Stimulated activated CD4-positive, alpha-beta T cell treated with anti-CD3 and anti-CD28 coated beads, Interleukin-12 subunit alpha, Interleukin-12 subunit beta, amount 100 ng/mL, for 24 hours (primary cell): ENCODE measurements around the gene SULT4A1.
"Not testable (repeated sequence)": the region's sequence is repeated elsewhere in the genome, so short reads cannot be mapped to it uniquely, and the experiment has no call there.

ENCODE experiments used
- DNase-seq, 2 experiments: peaks; one replicate each; pipeline ENCODE4 v3.0.0-alpha.2; 2020; ENCODE audit warnings: low read depth in 2 of 2

Gene SULT4A1

GRCh38 chr22:43887391-43887790 lies 25.1 kb upstream of the SULT4A1 start:
- DNase-seq: no peak

- DNase-seq: no peak
Observed at GRCh38 chr22:43886231-43886630, 23.9 kb upstream of the SULT4A1 start.

DNA sequence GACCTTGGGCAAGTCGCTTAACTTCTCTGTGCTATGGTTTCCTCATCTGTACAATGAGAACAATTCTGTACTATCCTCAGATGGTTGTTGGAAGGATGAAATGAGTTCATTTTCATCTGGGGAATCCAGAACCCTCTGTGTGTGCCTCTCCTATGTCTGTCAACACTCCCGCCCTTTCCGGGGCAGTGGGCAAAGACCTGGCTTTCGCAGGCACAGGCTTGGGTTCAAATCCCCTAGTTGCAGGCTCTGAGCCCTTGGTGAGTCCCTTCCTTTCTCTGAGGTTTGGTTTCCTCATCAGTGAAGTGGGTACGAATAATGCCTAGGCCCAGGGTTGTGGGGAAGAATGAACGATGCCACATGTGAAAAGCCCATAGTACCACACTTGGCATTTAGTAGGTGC lies 23.5 kb upstream of the SULT4A1 start:
- no peak for DNase-seq

DNA sequence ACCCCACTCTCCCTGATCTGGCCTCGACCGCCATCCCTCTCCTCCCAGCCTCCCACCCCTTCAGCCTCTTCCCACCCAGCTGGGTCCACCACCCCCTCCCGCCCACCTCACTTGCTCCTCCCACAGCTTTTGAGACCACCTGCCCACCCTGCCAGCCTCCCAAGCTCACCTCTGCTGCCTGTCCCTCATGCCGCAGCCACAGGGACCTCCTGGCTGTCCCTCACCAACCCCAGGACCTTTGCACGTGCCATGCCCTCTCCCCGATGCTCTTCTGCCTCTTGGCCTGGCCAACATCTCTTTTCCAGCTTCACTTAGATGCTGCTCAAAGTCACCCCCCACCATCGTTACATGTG lies 23.0 kb upstream of the SULT4A1 start:
- DNase-seq: no peak

DNA sequence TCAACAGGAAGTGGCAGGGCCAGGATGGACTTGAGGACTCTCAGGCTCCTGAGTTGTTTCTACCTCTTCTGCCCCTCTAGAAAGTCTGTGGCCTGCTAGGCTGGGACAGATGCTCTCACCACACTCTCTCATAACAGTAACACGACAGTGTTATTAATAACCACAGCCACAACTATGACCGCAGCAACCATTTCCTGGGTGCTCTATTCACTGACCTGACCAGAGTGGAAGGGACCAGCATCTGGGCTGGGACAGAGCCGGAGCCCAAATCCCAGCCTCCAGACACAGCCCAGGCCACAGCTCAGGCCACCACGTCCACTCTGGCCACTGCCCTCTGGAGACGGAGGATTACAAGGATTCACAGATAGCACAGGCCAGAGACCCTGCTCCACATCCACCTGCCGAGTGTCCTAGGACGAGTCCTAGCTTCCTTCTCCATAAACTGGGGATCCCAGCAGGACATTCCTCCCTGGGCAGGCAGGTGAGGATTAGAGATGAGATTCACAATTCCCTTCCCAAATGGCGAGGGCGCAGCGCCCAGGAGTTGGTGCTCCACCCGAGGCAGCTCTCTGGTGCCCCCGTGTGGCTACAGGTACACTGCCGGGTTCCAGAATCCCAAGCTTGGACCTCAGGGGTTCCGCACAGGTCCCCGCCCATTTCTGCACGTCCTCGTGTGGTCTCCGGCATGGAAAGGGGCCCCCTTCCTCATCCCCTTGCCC lies 22.4 kb upstream of the SULT4A1 start:
- DNase-seq: peak in 1 of 2 experiments; percentile 66

DNA sequence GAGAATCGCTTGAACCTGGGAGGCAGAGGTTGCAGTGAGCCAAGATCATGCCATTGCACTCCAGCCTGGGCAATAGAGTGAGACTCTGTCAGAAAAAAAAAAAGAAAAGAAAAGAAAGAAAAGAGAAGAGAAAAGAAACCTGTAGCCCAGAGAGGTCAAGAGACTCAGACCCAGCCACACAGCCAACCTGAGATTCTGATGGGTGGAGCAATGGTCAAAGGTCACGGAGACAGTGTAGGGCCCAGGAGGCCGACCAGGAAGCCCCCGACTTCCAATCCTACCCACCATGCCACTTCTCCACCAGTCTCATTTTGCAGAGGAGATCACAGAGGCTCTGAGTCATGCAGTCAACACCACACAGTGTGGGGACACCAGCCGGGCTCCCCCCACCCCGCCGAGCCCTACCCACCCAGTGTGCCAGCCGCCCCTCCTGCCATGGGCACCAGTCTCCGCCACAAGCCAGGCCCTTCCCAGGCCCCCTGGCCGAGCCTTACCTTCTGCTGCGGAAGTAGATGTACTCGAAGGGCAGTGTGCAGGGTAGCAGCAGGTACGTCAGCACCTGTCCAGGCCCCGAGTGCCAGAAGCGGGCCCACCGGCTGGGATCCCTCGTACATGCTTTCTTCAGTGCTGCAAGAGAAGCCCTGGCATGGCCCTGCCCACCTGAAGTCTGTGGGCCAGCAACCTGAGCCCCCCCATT lies 21.6 kb upstream of the SULT4A1 start:
- DNase-seq: no peak

DNA sequence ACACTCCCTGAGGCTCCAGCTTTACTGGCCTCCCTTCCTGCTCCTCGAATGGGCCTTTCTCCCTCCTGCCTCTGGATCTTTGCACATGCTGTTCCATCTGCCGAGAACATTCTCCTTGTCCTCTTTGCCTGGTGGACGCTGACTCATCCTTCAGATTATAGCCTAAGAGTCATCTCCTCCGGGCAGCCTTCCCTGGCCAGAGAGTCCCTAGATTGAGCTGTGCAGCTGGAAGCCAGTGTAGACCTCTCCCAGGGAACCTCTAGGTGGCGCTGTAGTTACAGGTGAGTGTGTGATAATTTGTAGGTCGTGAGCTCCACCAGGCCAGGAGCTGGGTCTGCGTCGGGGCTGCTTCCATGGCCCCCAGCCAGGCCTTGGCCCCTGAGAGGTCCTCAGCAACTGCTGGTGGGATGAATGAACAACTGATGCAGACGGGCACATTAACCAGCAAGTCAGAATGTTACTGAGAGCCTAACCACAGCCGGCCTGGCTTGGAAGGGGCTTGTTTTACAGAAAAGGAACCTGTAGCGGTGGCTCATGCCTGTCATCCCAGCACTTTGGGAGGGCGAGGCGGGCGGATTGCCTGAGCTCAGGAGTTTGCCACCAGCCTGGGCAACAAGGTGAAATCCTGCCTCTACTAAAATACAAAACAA lies 20.8 kb upstream of the SULT4A1 start:
- DNase-seq: peak in 1 of 2 experiments; percentile 31

DNA sequence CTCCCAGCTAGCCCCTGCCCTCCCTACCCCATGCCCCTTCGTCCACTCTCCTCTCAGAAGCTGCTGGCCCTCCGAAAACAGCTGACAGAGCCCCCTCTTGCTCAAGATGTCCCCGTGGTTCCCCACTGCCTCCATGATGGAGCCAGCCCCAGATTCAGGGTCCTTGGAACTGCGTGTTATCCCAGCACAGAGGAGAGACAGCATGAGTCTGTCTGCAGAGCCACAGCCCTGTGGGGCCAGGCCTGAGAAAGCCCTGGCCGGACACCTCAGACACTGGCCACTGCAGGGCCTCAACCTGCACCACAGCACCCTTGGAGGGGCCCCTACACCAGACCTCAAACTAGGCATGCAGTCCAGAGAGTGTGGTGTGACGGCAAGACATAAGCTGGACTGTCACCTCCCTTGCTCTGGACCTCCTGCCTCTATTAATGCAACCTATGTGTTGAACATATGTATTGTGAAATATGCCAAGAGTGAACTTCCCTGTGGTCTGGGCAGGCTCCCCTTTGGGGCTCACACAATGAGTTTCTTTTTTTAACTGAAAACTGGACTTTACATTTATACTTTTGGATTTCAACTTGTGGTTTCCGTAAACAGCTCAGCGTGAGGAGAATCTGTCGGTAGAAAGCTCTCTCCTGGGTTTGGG lies 19.9 kb upstream of the SULT4A1 start:
- DNase-seq: no peak

DNA sequence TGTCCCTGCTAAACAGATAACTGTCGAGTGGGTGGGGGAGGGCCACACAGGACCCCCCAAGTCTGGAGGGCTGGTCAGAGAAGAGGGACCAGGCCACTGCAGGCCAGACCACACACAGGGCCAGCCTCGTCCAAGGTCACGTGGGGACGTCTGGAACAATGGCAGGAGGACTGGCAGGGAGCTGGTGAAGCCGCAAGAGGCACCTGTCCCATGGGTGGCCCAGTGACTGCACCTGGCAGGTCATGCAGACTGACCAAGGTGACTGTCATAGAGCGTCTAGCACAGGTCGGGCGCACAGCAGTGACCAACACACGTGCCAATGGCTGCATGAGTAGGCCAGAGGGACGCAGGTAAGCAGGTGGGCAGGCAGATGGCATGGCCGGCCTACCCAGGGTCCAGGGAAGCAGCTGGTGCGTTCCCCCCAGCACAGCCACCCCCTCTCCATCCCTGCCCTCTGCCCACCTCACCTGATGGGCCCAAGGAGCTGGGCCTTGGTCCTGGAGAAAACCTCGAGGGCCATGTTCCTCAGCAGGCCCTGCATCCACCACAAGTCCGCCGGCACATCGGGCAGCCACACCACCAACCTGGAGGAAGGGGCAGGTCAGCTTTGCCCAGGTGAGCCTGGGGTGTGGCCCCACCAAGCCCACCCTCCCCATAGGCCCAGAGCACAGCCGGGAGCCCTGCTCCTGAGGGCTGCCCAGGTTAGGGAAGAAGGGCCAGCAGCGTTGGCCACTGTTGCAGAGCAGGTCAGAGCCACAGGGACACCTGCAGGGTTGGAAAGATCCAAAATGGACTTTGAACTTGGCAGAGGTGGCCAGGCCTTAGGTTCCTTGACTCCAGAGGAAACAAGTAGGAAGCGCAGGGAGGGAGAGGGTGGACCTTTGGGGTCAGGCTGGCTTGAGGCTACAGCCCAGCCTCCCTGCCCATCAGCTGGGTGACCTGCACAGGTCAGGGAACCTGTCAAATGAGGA lies 19.1 kb upstream of the SULT4A1 start:
- DNase-seq: no peak

DNA sequence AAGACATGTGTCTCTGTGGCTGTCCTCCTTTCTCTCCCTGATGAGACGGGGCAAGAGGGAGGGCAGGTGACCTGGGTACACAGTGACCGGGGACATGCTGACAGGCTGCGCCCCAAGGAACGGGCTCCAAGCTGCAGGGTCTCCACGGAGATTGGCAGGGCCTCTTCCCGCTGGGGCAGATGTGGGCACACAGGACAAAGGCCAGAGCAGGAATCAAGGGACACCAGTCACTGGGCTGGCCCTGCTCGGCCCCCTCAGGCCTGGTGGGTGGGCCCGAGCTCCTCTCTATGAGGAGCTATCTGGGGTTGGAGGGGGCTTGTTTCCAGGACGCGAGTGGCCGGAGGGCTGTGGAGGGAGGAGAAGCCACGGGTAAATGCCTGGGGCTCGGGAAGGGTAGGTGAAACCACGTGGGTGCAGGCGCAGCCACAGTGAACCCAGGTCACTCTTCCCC lies 18.3 kb upstream of the SULT4A1 start:
- DNase-seq: no peak

- DNase-seq: no peak
Observed at GRCh38 chr22:43879901-43880540, 17.7 kb upstream of the SULT4A1 start.

GRCh38 chr22:43878831-43879550 lies 16.7 kb upstream of the SULT4A1 start:
- no peak for DNase-seq

- no peak for DNase-seq
Observed at GRCh38 chr22:43878079-43878795, 15.9 kb upstream of the SULT4A1 start.

DNA sequence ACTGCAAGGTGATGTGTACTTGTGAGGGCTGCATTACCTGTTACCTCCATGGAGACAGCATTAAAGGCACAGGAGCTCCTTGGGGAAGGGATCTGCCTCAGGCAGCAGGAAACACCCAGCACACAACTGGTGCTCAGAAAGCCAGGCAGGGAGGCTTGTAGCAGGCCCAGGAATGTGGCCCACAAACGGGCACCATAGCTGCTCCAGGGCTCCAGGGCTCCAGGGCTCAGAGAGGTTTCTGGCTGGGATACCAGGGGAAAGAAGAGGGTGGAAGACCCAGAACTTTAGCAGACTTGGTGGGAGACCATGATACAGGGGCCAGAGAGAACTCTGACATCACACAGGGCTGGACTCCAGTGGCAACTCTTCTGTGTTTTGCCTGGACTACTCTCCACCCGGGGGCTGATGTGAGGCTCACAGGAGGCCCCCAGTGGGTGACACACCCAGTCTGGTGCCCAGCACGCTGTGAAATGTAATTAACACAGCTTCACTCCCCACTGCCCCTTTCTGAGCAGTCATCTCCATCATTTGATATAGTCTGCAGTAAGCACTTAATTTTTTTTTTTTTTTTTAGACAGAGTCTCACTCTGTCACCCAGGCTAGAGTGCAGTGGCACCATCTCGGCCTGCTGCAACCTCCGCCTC lies 14.7 kb upstream of the SULT4A1 start:
- DNase-seq: no peak

DNA sequence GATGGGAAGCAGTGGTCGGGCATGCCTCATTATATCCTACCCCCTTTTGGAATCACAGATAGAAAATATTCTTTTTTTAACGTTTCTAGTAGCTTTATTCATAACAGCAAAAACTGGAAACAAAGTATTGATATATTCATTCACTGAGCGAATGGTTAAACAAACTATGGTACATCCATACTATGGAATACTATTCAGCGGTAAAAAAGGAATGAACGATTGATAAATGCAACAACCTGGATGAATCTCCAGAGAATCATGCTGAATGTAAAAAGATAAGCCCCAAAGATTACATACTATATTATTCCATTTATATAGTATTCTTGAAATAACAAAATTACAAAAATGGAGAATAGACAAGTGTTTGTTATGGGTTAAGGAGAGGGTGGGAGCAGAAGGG lies 7.5 kb upstream of the SULT4A1 start:
- DNase-seq: no peak

- DNase-seq: not testable (repeated sequence)
Observed at GRCh38 chr22:43869001-43869400, 6.7 kb upstream of the SULT4A1 start.

DNA sequence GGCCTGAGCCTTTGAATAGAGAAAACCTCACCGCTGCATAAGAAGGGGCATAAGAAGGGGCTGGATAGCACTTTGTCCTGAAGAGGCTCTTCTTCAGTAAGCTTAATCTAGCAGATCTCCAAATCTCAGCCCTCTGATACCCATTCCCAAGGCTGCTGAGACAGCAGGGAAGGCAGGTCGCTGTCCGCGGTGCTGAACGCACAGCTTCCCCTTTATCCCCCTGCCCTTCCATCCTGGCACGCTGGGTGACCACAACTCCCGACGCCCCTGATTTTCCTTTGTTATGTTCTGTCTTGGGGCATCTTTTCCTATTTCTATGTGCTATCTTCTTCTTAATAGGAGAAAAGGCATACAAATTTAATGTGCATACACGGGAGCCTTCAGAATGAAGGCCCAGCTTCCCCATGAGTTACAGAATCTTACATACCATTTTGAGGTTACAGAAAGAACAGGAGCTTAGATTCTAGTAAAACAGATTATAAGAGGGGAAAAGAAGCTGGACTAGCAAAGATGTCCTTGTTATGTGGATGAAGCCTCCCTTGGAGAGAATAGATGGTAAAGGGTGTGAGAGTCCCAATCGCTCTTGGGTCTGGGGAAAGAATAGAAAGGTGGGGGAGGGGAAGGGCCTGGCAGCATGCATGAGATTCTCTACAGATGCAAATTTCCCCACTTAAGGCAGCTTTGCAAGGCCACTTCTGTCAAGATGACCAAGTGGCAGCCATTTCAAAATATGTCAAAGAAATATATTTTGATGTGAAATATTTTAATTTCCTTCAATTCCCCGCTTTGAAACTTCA lies 5.7 kb upstream of the SULT4A1 start:
- no peak for DNase-seq

GRCh38 chr22:43862882-43863202 lies 529 bp upstream of the SULT4A1 start:
- DNase-seq: no peak
